SU-DHL-6 (cell line): ENCODE measurements around the gene WNT7A.

Experiments used
- H2AFZ ChIP-seq: fragments of 200-600 bp; sonication (generic); 2 replicates; pipeline ENCODE4 v1.6.1; 2014; ENCODE audit warnings: low read depth, mild to moderate bottlenecking, moderate library complexity, mixed read lengths, antibody characterized with exemption, low read length; ENCODE audit not compliant: severe bottlenecking
- H3F3A ChIP-seq: fragments of 200-600 bp; shearing (Covaris generic); 2 replicates; pipeline ENCODE4 v1.6.0; 2016; ENCODE audit warnings: antibody characterized with exemption, mild to moderate bottlenecking; ENCODE audit not compliant: insufficient read depth
- H3K27ac ChIP-seq: fragments of 200-600 bp; sonication (generic); 2 replicates; pipeline ENCODE4 v1.5.1; 2016; ENCODE audit warnings: low read depth, mild to moderate bottlenecking, low read length, moderate library complexity, mixed read lengths
- H3K27me3 ChIP-seq: fragments of 200-600 bp; sonication (generic), shearing (Covaris generic); 2 replicates; pipeline ENCODE4 v1.6.0; 2014; ENCODE audit warnings: mild to moderate bottlenecking, low read length
- H3K36me3 ChIP-seq: fragments of 200-600 bp; sonication (generic); 2 replicates; pipeline ENCODE4 v1.6.1; 2014; ENCODE audit warnings: mild to moderate bottlenecking, low read length, mixed read lengths
- H3K4me2 ChIP-seq: fragments of 300-600, 200-600 bp; shearing (Covaris generic), sonication (generic); 2 replicates; pipeline ENCODE4 v1.6.0; 2014; ENCODE audit warnings: low read length, low read depth, mild to moderate bottlenecking; ENCODE audit not compliant: poor library complexity, severe bottlenecking
- H3K4me3 ChIP-seq: fragments of 200-600 bp; sonication (generic); 2 replicates; pipeline ENCODE4 v1.5.1; 2014; ENCODE audit warnings: antibody characterized with exemption, low read length, mild to moderate bottlenecking, mixed read lengths; ENCODE audit not compliant: insufficient read depth, poor library complexity, severe bottlenecking
- H3K79me2 ChIP-seq: fragments of 200-600 bp; sonication (generic); 2 replicates; pipeline ENCODE4 v1.6.1; 2014; ENCODE audit warnings: mild to moderate bottlenecking, low read length, moderate library complexity; ENCODE audit not compliant: insufficient read depth
- H3K9ac ChIP-seq: fragments of 200-600 bp; sonication (generic); 2 replicates; pipeline ENCODE4 v1.7.0; 2014; ENCODE audit warnings: mild to moderate bottlenecking, low read length
- H3K9me2 ChIP-seq: fragments of 200-600 bp; sonication (generic); replicated peaks from 2 replicates; pipeline ENCODE4 v1.6.1; 2014; ENCODE audit warnings: low read length; ENCODE audit not compliant: insufficient read depth
- H3K9me3 ChIP-seq: fragments of 200-600 bp; sonication (generic); 2 replicates; pipeline ENCODE4 v1.6.1; 2014; ENCODE audit warnings: low read length, mixed read lengths; ENCODE audit not compliant: insufficient read depth
- H4K20me1 ChIP-seq: fragments of 200-600 bp; sonication (generic); 2 replicates; pipeline ENCODE4 v1.6.1; 2014; ENCODE audit warnings: low read depth, mild to moderate bottlenecking, antibody characterized with exemption, low read length, moderate library complexity, mixed read lengths
- CTCF ChIP-seq: fragments of 200-600 bp; sonication (generic); IDR thresholded peaks from one replicate; pipeline ENCODE4 v1.5.1; 2017; ENCODE audit warnings: antibody characterized with exemption, mild to moderate bottlenecking, low read length, moderate library complexity; ENCODE audit not compliant: insufficient read depth, poor library complexity, severe bottlenecking
- EZH2phosphoT487 ChIP-seq: fragments of 200-600 bp; sonication (generic), shearing (Covaris generic); conservative IDR thresholded peaks from 2 replicates; pipeline ENCODE4 v1.6.1; 2018; ENCODE audit warnings: mild to moderate bottlenecking, antibody characterized with exemption, low read length, moderate library complexity, mixed read lengths

WNT7A gene

DNA sequence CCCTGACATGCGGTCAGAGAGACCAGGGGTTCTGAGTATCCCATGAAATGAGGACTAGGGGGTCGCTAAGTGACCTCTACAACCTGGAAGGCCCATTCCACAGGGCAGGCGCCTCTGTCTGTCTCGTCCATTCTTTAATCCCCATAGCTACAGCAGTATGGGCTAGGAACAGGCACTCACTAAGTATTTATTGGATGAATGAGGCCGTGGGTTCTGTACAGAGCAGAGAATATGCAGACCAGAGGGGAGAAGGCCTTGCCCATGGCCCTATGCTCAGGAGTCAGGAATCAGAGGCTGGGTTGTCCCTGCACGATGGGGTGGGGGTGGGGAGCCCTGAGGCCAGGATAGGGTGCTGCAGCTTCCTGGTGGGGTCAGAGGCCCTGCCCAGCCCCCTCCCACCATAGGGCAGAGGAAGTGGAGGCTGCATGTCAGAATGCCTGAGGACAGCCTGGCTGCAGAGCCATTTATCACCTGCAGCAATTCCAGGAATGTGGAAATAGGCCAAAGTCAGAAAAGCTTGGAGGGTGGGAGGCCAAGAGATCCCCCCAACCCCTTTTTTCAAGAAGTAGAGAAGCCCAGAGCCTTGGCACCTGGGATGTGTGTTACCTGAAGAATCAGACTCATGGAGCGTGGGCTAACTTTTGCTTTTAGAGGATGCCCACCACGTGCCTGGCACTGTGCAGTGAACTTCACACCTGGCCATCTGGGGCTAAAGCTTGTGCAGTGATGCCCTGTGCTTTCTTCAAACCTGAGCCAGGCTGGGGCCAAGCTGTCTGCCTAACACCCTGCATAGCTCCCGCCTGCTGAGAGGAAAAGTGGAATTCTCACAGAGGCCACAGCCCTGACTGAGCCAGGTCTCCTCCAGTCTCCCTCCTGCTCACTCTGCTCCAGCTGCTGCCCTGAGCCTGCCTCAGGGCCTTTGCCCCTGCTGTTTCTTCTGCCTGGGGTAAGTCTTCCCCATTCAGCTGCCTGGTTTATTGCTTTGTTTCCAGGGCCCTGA is 109.4 kb downstream of the WNT7A start:
- Histone ChIP-seq H3K9me2 (no peaks in the 10 kb centered on the region), H3K36me3 (no peaks in the 10 kb centered on the region), H4K20me1 (no peaks in the 10 kb centered on the region), H3K4me3 (no peak overlapping the region), H3K27me3 (no peaks in the 10 kb centered on the region), H3K4me2 (no peak overlapping the region), H3F3A (no peaks in the 10 kb centered on the region), H3K9me3 (no peaks in the 10 kb centered on the region), H3K9ac (no peak overlapping the region), H3K79me2 (no peaks in the 10 kb centered on the region), H2AFZ (no peak overlapping the region), H3K27ac (no peak overlapping the region)
- no peak for TF ChIP-seq EZH2phosphoT487
- TF ChIP-seq CTCF, result no peak

GRCh38 chr3:13769422-13769821 is 110.4 kb downstream of the WNT7A start:
- Histone ChIP-seq H3F3A (no peaks in the 10 kb centered on the region), H3K27ac (no peak overlapping the region), H4K20me1 (no peaks in the 10 kb centered on the region), H3K79me2 (no peaks in the 10 kb centered on the region), H3K4me2 (no peak overlapping the region), H3K9me3 (no peaks in the 10 kb centered on the region), H3K27me3 (no peaks in the 10 kb centered on the region), H3K9me2 (no peaks in the 10 kb centered on the region), H3K9ac (no peak overlapping the region), H3K36me3 (no peaks in the 10 kb centered on the region), H3K4me3 (no peak overlapping the region), H2AFZ (no peak overlapping the region)
- no peak for TF ChIP-seq CTCF
- TF ChIP-seq EZH2phosphoT487, result no peak

- Histone ChIP-seq H3K9me3 (no peaks in the 10 kb centered on the region), H3K27me3 (no peaks in the 10 kb centered on the region), H3K79me2 (no peaks in the 10 kb centered on the region), H2AFZ (no peak overlapping the region), H4K20me1 (no peaks in the 10 kb centered on the region), H3K9me2 (no peaks in the 10 kb centered on the region), H3K27ac (no peak overlapping the region), H3F3A (no peaks in the 10 kb centered on the region), H3K36me3 (no peaks in the 10 kb centered on the region), H3K4me2 (no peak overlapping the region), H3K4me3 (no peak overlapping the region), H3K9ac (no peak overlapping the region)
- TF ChIP-seq EZH2phosphoT487 (no peak), CTCF (no peak)
These were observed 111.4 kb downstream of the WNT7A start for GRCh38 chr3:13768453-13768852.
